HCT116 (cell line): Measurements from ENCODE around the gene SDCCAG8. TPM values are rescaled to one million over a fixed set of nuclear protein-coding genes. Genes with fewer than 3 reads are reported as not detected.

Experiments
- ATAC-seq: fragments of 200-7000 bp; cut with Tn5 transposase; 2 replicates; pipeline ENCODE4 v1.9.1; 2020; ENCODE audit warnings: mild to moderate bottlenecking, moderate library complexity
- BruUV-seq: library from RNA; stranded (reverse); fragments of 400-500 nt; replicated peaks from 2 replicates; lab custom pipeline; 2021; lab: Mats Ljungman, UMichigan
- CTCF ChIA-PET: fragments of 300-600 bp; sonication (Branson Sonifier 250); formaldehyde crosslinking; loops from one replicate; lab custom pipeline; 2021; ENCODE audit warnings: antibody characterized with exemption; lab: Charles Lee
- POLR2A ChIA-PET: fragments of 300-600, 350-600 bp; sonication (Branson Sonifier 250); formaldehyde crosslinking; loops from one replicate; lab custom pipeline; 2021; ENCODE audit warnings: antibody characterized with exemption; lab: Charles Lee
- RAD21 ChIA-PET, 2 experiments: fragments of 300-600 bp; sonication (Branson Sonifier 250); formaldehyde crosslinking; loops; one replicate each; lab custom pipeline; 2023; ENCODE audit warnings: low total read pairs in 2 of 2; ENCODE audit not compliant: uncharacterized antibody in 2 of 2, unreplicated experiment in 2 of 2, low non-redundant PET in 1 of 2; lab: Charles Lee
- DNase-seq: peaks from one replicate; pipeline ENCODE4 v3.0.0-alpha.2; 2010; ENCODE audit warnings: low read depth, low spot score
- H2AFZ ChIP-seq: fragments of 200-600 bp; shearing (Covaris generic), sonication (generic); 2 replicates; pipeline ENCODE4 v1.6.1; 2017; ENCODE audit warnings: low read depth, mixed run types, mixed read lengths, antibody characterized with exemption, low read length; ENCODE audit not compliant: poor library complexity, severe bottlenecking
- H3K27ac ChIP-seq: 2 replicates; pipeline ENCODE4 v1.5.1; 2012; ENCODE audit warnings: low read depth, low read length
- H3K27me3 ChIP-seq: fragments of 200-600 bp; sonication (generic); 2 replicates; pipeline ENCODE4 v1.6.1; 2016; ENCODE audit warnings: mixed run types, low read length, mixed read lengths; ENCODE audit not compliant: insufficient read depth
- H3K36me3 ChIP-seq, 2 experiments: fragments of 200-500 bp in 1 of 2; fragments of 200-600 bp in 1 of 2; sonication (Bioruptor generic) in 1 of 2; sonication (generic) in 1 of 2; 2 replicates each; pipeline versions ENCODE4 v1.5.1 to v1.6.1; 2014 to 2016; ENCODE audit warnings: low read length in 2 of 2, inconsistent platforms in 1 of 2, mixed read lengths in 1 of 2, mixed run types in 1 of 2; ENCODE audit not compliant: insufficient read depth in 2 of 2, control insufficient read depth in 1 of 2
- H3K4me1 ChIP-seq, 2 experiments: fragments of 200-600 bp in 1 of 2; sonication (generic) in 1 of 2; 2 replicates each; pipeline versions ENCODE4 v1.5.1 to v1.6.1; 2012 to 2017; ENCODE audit warnings: low read length in 2 of 2, inconsistent platforms in 1 of 2, mild to moderate bottlenecking in 1 of 2, mixed read lengths in 1 of 2, mixed run types in 1 of 2, moderate library complexity in 1 of 2; ENCODE audit not compliant: insufficient read depth in 2 of 2, control insufficient read depth in 1 of 2
- H3K4me2 ChIP-seq: fragments of 200-600 bp; sonication (generic); 2 replicates; pipeline ENCODE4 v1.6.1; 2017; ENCODE audit warnings: mixed run types, low read length, mixed read lengths
- H3K4me3 ChIP-seq, 2 experiments: fragments of 200-600 bp in 1 of 2; sonication (generic) in 1 of 2; replicated peaks in 1 of 2; 2 replicates each; pipeline ENCODE4 v1.5.1; 2011 to 2016; ENCODE audit warnings: low read length in 2 of 2, control low read depth in 1 of 2, low read depth in 1 of 2, mild to moderate bottlenecking in 1 of 2, mixed read lengths in 1 of 2, mixed run types in 1 of 2
- H3K79me2 ChIP-seq: fragments of 200-600 bp; sonication (generic); 2 replicates; pipeline ENCODE4 v1.6.1; 2017; ENCODE audit warnings: mild to moderate bottlenecking, mixed run types, low read length, moderate library complexity, mixed read lengths; ENCODE audit not compliant: insufficient read depth
- H3K9ac ChIP-seq: fragments of 200-600 bp; sonication (generic); 2 replicates; pipeline ENCODE4 v1.6.1; 2016; ENCODE audit warnings: low read length, mixed read lengths
- H3K9me2 ChIP-seq: fragments of 200-600 bp; sonication (generic), shearing (Covaris generic); 2 replicates; pipeline ENCODE4 v1.6.1; 2017; ENCODE audit warnings: mixed run types, mild to moderate bottlenecking, moderate library complexity; ENCODE audit not compliant: insufficient read depth
- H3K9me3 ChIP-seq, 2 experiments: fragments of 200-500 bp in 1 of 2; fragments of 200-600 bp in 1 of 2; sonication (Bioruptor generic) in 1 of 2; sonication (generic) in 1 of 2; 2 replicates each; pipeline ENCODE4 v1.6.1; 2014 to 2017; ENCODE audit warnings: low read length in 2 of 2, mixed read lengths in 2 of 2, inconsistent platforms in 1 of 2, low read depth in 1 of 2, mild to moderate bottlenecking in 1 of 2, mixed run types in 1 of 2, moderate library complexity in 1 of 2; ENCODE audit not compliant: control insufficient read depth in 1 of 2, insufficient read depth in 1 of 2
- H4K20me1 ChIP-seq: fragments of 200-600 bp; sonication (generic), shearing (Covaris generic); 2 replicates; pipeline ENCODE4 v1.6.1; 2017; ENCODE audit warnings: mixed run types, mild to moderate bottlenecking, moderate library complexity; ENCODE audit not compliant: insufficient read depth
- CBX3 ChIP-seq: IDR thresholded peaks from 2 replicates; pipeline ENCODE4 v1.6.1; 2012; ENCODE audit warnings: low read depth
- CEBPB ChIP-seq: IDR thresholded peaks from 2 replicates; pipeline ENCODE4 v1.6.1; 2012; ENCODE audit warnings: low read depth
- ELF1 ChIP-seq: IDR thresholded peaks from 2 replicates; pipeline ENCODE4 v1.6.1; 2012; ENCODE audit warnings: low read depth, borderline replicate concordance
- EZH2 ChIP-seq: fragments of 200-600 bp; sonication (generic); IDR thresholded peaks from 2 replicates; pipeline ENCODE4 v1.6.1; 2017; ENCODE audit warnings: antibody characterized with exemption, mixed run types
- EZH2phosphoT487 ChIP-seq: fragments of 200-600 bp; IDR thresholded peaks from 2 replicates; pipeline ENCODE4 v1.6.1; 2018; ENCODE audit warnings: antibody characterized with exemption, borderline replicate concordance
- JUND ChIP-seq: IDR thresholded peaks from 2 replicates; pipeline ENCODE4 v1.6.1; 2012
- POLR2A ChIP-seq: IDR thresholded peaks from 2 replicates; pipeline ENCODE4 v1.7.0; 2011; ENCODE audit warnings: borderline replicate concordance; ENCODE audit not compliant: insufficient read depth, insufficient read length; ENCODE audit errors: extremely low read depth
- RAD21 ChIP-seq: IDR thresholded peaks from 2 replicates; pipeline ENCODE4 v1.6.1; 2012; ENCODE audit warnings: low read depth, mild to moderate bottlenecking
- SIN3A ChIP-seq: IDR thresholded peaks from 2 replicates; pipeline ENCODE4 v1.6.1; 2012; ENCODE audit warnings: low read depth
- SP1 ChIP-seq: IDR thresholded peaks from 2 replicates; pipeline ENCODE4 v1.6.1; 2012; ENCODE audit warnings: low read depth
- TCF7L2 ChIP-seq: IDR thresholded peaks from 2 replicates; pipeline ENCODE4 v1.7.0; 2011; ENCODE audit warnings: borderline replicate concordance, inconsistent platforms; ENCODE audit not compliant: insufficient read depth, insufficient read length; ENCODE audit errors: extremely low read depth
- YY1 ChIP-seq: IDR thresholded peaks from 2 replicates; pipeline ENCODE4 v1.6.1; 2011; ENCODE audit warnings: low read length, low read depth, moderate library complexity, mild to moderate bottlenecking; ENCODE audit not compliant: insufficient replicate concordance; ENCODE audit errors: extremely low read depth
- ZNF274 ChIP-seq: fragments of 200-500 bp; sonication (Bioruptor generic); IDR thresholded peaks from 2 replicates; pipeline ENCODE4 v1.6.1; 2014; ENCODE audit warnings: mild to moderate bottlenecking, low read depth, low read length, inconsistent platforms
- intact Hi-C: fragments of 100-400 bp; cut with micrococcal nuclease; formaldehyde crosslinking; loops from 2 replicates; pipeline ENCODE4 v1.10.0; 2022
- total RNA-seq: library from RNA; stranded (reverse); gene quantifications from one replicate; pipeline ENCODE4 v1.2.1, GENCODE V29; 2021; ENCODE audit not compliant: unreplicated experiment
- TF ChIP-seq, protein P1 (sequence below), 3 experiments: fragments of 200-600 bp in 1 of 3; sonication (generic) in 1 of 3; IDR thresholded peaks in 2 of 3; conservative IDR thresholded peaks in 1 of 3; 2 replicates each; pipeline ENCODE4 v1.5.1; 2012 to 2017; ENCODE audit warnings: low read depth in 2 of 3, low read length in 2 of 3, antibody characterized with exemption in 1 of 3, borderline replicate concordance in 1 of 3, control low read depth in 1 of 3, mild to moderate bottlenecking in 1 of 3, mixed read lengths in 1 of 3, mixed run types in 1 of 3, moderate library complexity in 1 of 3; ENCODE audit not compliant: insufficient read depth in 1 of 3
- TF ChIP-seq, protein P2 (sequence below): IDR thresholded peaks from 2 replicates; pipeline ENCODE4 v1.6.1; 2012
- TF ChIP-seq, protein P3 (sequence below): IDR thresholded peaks from 2 replicates; pipeline ENCODE4 v1.6.1; 2012
- TF ChIP-seq, protein P4 (sequence below): IDR thresholded peaks from 2 replicates; pipeline ENCODE4 v1.6.1; 2012; ENCODE audit warnings: low read depth

The SDCCAG8 gene
- total RNA-seq, 1 experiment from 2014 or later: 38.2 TPM

DNA sequence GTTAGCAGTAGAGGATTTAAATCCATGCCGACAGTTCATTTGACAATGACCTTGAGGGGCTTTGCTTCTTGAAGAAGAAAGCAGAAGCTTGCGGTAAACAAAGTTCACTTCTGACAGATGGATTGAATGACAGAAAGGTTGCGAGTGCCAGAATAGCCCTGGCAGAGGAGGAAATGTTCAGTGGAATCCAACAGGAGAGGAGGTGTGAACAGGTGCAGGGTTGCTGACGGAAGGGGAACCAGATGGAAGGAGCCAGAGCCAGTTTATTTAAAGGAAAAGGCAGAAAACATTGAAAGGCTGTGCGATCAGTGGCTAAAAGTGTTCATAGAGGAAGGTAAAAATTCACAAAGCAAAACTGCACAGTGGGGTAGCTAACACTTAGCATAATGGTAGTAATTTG lies 141.0 kb downstream of the SDCCAG8 start:
- ChIA-PET POLR2A (no interaction called here), CTCF (no interaction called here), RAD21 (no interaction called here)
- Histone ChIP-seq H3K9me3 (no peaks in the 10 kb centered on the region), H3K9ac (no peak overlapping the region), H3K4me3 (no peak overlapping the region), H3K27me3 (no peaks in the 10 kb centered on the region), H3K9me2 (no peaks in the 10 kb centered on the region), H2AFZ (no peak overlapping the region), H3K27ac (no peak overlapping the region), H3K79me2 (no peaks in the 10 kb centered on the region), H3K4me1 (no peaks in the 10 kb centered on the region), H3K4me2 (no peak overlapping the region), H3K36me3 (no peaks in the 10 kb centered on the region), H4K20me1 (no peaks in the 10 kb centered on the region)
- intact Hi-C loops: no loop called here
- DNase-seq: no peak
- no peak for ATAC-seq
- TF ChIP-seq POLR2A (no peak), ELF1 (no peak), RAD21 (no peak), CEBPB (no peak), TCF7L2 (no peak), EZH2phosphoT487 (no peak), ZNF274 (no peak), EZH2 (no peak), SP1 (no peak), JUND (no peak), CBX3 (no peak), SIN3A (no peak), YY1 (no peak)
- TF ChIP-seq, protein P1, sequence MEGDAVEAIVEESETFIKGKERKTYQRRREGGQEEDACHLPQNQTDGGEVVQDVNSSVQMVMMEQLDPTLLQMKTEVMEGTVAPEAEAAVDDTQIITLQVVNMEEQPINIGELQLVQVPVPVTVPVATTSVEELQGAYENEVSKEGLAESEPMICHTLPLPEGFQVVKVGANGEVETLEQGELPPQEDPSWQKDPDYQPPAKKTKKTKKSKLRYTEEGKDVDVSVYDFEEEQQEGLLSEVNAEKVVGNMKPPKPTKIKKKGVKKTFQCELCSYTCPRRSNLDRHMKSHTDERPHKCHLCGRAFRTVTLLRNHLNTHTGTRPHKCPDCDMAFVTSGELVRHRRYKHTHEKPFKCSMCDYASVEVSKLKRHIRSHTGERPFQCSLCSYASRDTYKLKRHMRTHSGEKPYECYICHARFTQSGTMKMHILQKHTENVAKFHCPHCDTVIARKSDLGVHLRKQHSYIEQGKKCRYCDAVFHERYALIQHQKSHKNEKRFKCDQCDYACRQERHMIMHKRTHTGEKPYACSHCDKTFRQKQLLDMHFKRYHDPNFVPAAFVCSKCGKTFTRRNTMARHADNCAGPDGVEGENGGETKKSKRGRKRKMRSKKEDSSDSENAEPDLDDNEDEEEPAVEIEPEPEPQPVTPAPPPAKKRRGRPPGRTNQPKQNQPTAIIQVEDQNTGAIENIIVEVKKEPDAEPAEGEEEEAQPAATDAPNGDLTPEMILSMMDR (IDR thresholded peaks at IDR 0.05 in 2 of 3, conservative IDR thresholded peaks at IDR 0.05 in 1 of 3; ENCODE audit: borderline replicate concordance in 1 of 3, insufficient read depth in 1 of 3, low read depth in 2 of 3, low read length in 2 of 3): no peak
- TF ChIP-seq, protein P2, sequence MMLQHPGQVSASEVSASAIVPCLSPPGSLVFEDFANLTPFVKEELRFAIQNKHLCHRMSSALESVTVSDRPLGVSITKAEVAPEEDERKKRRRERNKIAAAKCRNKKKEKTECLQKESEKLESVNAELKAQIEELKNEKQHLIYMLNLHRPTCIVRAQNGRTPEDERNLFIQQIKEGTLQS: no peak
- TF ChIP-seq, protein P3, sequence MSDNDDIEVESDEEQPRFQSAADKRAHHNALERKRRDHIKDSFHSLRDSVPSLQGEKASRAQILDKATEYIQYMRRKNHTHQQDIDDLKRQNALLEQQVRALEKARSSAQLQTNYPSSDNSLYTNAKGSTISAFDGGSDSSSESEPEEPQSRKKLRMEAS: no peak
- TF ChIP-seq, protein P4, sequence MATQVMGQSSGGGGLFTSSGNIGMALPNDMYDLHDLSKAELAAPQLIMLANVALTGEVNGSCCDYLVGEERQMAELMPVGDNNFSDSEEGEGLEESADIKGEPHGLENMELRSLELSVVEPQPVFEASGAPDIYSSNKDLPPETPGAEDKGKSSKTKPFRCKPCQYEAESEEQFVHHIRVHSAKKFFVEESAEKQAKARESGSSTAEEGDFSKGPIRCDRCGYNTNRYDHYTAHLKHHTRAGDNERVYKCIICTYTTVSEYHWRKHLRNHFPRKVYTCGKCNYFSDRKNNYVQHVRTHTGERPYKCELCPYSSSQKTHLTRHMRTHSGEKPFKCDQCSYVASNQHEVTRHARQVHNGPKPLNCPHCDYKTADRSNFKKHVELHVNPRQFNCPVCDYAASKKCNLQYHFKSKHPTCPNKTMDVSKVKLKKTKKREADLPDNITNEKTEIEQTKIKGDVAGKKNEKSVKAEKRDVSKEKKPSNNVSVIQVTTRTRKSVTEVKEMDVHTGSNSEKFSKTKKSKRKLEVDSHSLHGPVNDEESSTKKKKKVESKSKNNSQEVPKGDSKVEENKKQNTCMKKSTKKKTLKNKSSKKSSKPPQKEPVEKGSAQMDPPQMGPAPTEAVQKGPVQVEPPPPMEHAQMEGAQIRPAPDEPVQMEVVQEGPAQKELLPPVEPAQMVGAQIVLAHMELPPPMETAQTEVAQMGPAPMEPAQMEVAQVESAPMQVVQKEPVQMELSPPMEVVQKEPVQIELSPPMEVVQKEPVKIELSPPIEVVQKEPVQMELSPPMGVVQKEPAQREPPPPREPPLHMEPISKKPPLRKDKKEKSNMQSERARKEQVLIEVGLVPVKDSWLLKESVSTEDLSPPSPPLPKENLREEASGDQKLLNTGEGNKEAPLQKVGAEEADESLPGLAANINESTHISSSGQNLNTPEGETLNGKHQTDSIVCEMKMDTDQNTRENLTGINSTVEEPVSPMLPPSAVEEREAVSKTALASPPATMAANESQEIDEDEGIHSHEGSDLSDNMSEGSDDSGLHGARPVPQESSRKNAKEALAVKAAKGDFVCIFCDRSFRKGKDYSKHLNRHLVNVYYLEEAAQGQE: no peak
- no TSS peak for BruUV-seq
